CD14-positive monocyte (primary cell): ENCODE data around the gene TECPR1. TPM values are rescaled to one million over a fixed set of nuclear protein-coding genes. Genes with fewer than 3 reads are reported as not detected.
A peak's percentile ranks its signal among the peaks of the same experiment; 100 is the strongest.

Source experiments
- DNase-seq, 3 donors: peaks; one replicate each; pipeline ENCODE4 v3.0.0-alpha.2; 2011 to 2022
- H2AFZ ChIP-seq: 2 replicates; pipeline ENCODE4 v1.6.0; 2012; ENCODE audit warnings: mild to moderate bottlenecking, low read depth, low read length, inconsistent platforms; ENCODE audit not compliant: insufficient read depth, poor library complexity, severe bottlenecking
- H3K27ac ChIP-seq, 2 donors: 1 replicate in 1 of 2; 2 replicates in 1 of 2; pipeline ENCODE4 v1.5.1; 2012 to 2013; ENCODE audit warnings: low read length in 2 of 2, control low read depth in 1 of 2, inconsistent platforms in 1 of 2, low read depth in 1 of 2, mild to moderate bottlenecking in 1 of 2
- H3K27me3 ChIP-seq, 2 donors: one replicate each; pipeline versions ENCODE4 v1.6.0 to v1.6.1; 2011 to 2013; ENCODE audit warnings: low read length in 2 of 2; ENCODE audit not compliant: control insufficient read depth in 2 of 2, insufficient read depth in 2 of 2
- H3K36me3 ChIP-seq, 2 donors: replicated peaks in 1 of 2; 1 replicate in 1 of 2; 2 replicates in 1 of 2; pipeline versions ENCODE4 v1.5.1 to v1.6.1; 2012 to 2013; ENCODE audit warnings: low read length in 2 of 2, control low read depth in 1 of 2, inconsistent platforms in 1 of 2, mild to moderate bottlenecking in 1 of 2; ENCODE audit not compliant: insufficient read depth in 2 of 2, control insufficient read depth in 1 of 2
- H3K4me1 ChIP-seq, 2 donors: 1 replicate in 1 of 2; 2 replicates in 1 of 2; pipeline versions ENCODE4 v1.5.1 to v1.6.1; 2012 to 2013; ENCODE audit warnings: low read length in 2 of 2, control low read depth in 1 of 2, inconsistent platforms in 1 of 2, mild to moderate bottlenecking in 1 of 2, moderate library complexity in 1 of 2; ENCODE audit not compliant: insufficient read depth in 2 of 2, control insufficient read depth in 1 of 2
- H3K4me2 ChIP-seq: replicated peaks from 2 replicates; pipeline ENCODE3; 2012; ENCODE audit warnings: low read length, moderate library complexity, mild to moderate bottlenecking; ENCODE audit not compliant: poor library complexity, severe bottlenecking; ENCODE audit errors: extremely low read depth
- H3K4me3 ChIP-seq, 3 experiments: fragments of 200-600 bp in 1 of 3; sonication (generic) in 1 of 3; replicated peaks in 1 of 3; 1 replicate in 2 of 3; 2 replicates in 1 of 3; pipeline ENCODE4 v1.5.1; 2011 to 2013; ENCODE audit warnings: low read length in 3 of 3, mild to moderate bottlenecking in 3 of 3, control low read depth in 2 of 3, low read depth in 2 of 3, inconsistent platforms in 1 of 3, moderate library complexity in 1 of 3
- H3K79me2 ChIP-seq: 2 replicates; pipeline ENCODE4 v1.6.0; 2012; ENCODE audit warnings: mild to moderate bottlenecking, control low read depth, inconsistent platforms, low read length, moderate library complexity; ENCODE audit not compliant: insufficient read depth
- H3K9ac ChIP-seq: 2 replicates; pipeline ENCODE4 v1.6.0; 2017; ENCODE audit warnings: low read length, mild to moderate bottlenecking; ENCODE audit not compliant: insufficient read depth, poor library complexity, severe bottlenecking
- H3K9me3 ChIP-seq, 2 donors: replicated peaks in 1 of 2; 1 replicate in 1 of 2; 2 replicates in 1 of 2; pipeline versions ENCODE4 v1.5.1 to v1.6.1; 2012 to 2013; ENCODE audit warnings: low read length in 2 of 2, control low read depth in 1 of 2; ENCODE audit not compliant: control insufficient read depth in 1 of 2, insufficient read depth in 1 of 2
- H4K20me1 ChIP-seq: 2 replicates; pipeline ENCODE4 v1.6.0; 2012; ENCODE audit warnings: mild to moderate bottlenecking, low read length, control low read depth, moderate library complexity; ENCODE audit not compliant: insufficient read depth
- H3K27ac Mint-ChIP-seq, 7 donors: one replicate each; pipeline ENCODE4 v1.8.0; 2020; ENCODE audit warnings: mild to moderate bottlenecking in 7 of 7, mixed read lengths in 7 of 7, moderate library complexity in 6 of 7, inconsistent platforms in 2 of 7
- H3K27me3 Mint-ChIP-seq, 3 donors: one replicate each; pipeline ENCODE4 v1.8.0; 2021 to 2022; ENCODE audit warnings: low read depth in 3 of 3, mild to moderate bottlenecking in 3 of 3, mixed read lengths in 3 of 3, moderate library complexity in 3 of 3, inconsistent platforms in 1 of 3
- H3K36me3 Mint-ChIP-seq, 2 donors: one replicate each; pipeline ENCODE4 v1.8.0; 2020; ENCODE audit warnings: mixed read lengths in 2 of 2, inconsistent platforms in 1 of 2, mild to moderate bottlenecking in 1 of 2
- H3K4me1 Mint-ChIP-seq: one replicate; pipeline ENCODE4 v1.8.0; 2020; ENCODE audit warnings: mild to moderate bottlenecking, mixed read lengths
- H3K4me3 Mint-ChIP-seq, 2 donors: one replicate each; pipeline ENCODE4 v1.8.0; 2020; ENCODE audit warnings: mild to moderate bottlenecking in 2 of 2, mixed read lengths in 2 of 2, moderate library complexity in 1 of 2
- H3K9me3 Mint-ChIP-seq, 7 donors: one replicate each; pipeline ENCODE4 v1.8.0; 2020 to 2022; ENCODE audit warnings: mixed read lengths in 7 of 7, mild to moderate bottlenecking in 6 of 7, moderate library complexity in 6 of 7, inconsistent platforms in 2 of 7
- WGBS: methylation state at CpG from one replicate; pipeline ENCODE4 v1.1.5; 2013; ENCODE audit warnings: missing lambda C conversion rate; ENCODE audit not compliant: insufficient coverage; 5-methylcytosine and 5-hydroxymethylcytosine counted together
- intact Hi-C, 2 donors: fragments of 100-400 bp; cut with micrococcal nuclease; formaldehyde crosslinking; loops; one replicate each; pipeline versions ENCODE4 v1.15.0 to v1.15.1; 2023
- polyA plus RNA-seq, 3 donors: library from polyadenylated mRNA; depleted of rRNA in 1 of 3; unstranded in 2 of 3; stranded (reverse) in 1 of 3; fragments of 300-500 nt in 2 of 3; fragments of >200 nt in 1 of 3; fragmentation: Illumina TruSeq in 2 of 3; gene quantifications; 1 replicate in 2 of 3; 2 replicates in 1 of 3; pipeline ENCODE4 v1.2.3, GENCODE V29; 2012 to 2021
- TF ChIP-seq, protein P1 (sequence below): fragments of 200-600 bp; IDR thresholded peaks from one replicate; pipeline ENCODE4 v1.8.0; 2022; ENCODE audit warnings: antibody characterized with exemption, mild to moderate bottlenecking

The TECPR1 gene
- polyA plus RNA-seq, 3 donors: 5.7 to 20.0 (median 10.2) TPM

DNA sequence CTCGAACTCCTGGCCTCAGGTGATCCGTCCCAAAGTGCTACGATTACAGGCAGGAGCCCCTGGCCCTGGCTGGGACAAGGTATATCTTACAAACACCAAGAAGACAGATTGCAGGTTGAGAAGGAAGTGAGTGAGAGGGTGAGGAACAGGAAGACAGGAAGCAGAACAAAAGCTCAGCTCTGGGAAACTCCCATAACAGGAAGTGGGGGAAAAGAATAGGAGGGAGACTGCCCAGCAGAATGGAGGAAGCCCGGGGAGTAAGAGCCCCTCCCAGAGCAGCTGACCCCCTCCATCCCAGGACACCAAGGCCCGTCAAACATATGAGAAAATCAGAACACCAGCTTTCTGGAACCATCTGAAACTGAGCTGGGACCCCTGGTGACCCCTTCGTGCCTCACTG, 2.9 kb downstream of the TECPR1 start:
- 39% methylated on average over 3 of the region's 6 CpGs for WGBS
- Histone ChIP-seq H4K20me1 (peaks cover 24% of the 10 kb centered on the region), H3K4me1 (peaks cover 73 to 76% of the 10 kb centered on the region in 2 donors), H3K4me2 (peak overlapping the region; percentile 42), H3K9ac (no peak overlapping the region), H3K79me2 (peaks cover 36% of the 10 kb centered on the region), H3K36me3 (peaks cover 6 to 10% of the 10 kb centered on the region in 2 donors), H3K27me3 (no peaks in the 10 kb centered on the region), H2AFZ (peak overlapping the region; percentile 19), H3K27ac (peak overlapping the region; percentile 26 to 65), H3K4me3 (peak overlapping the region in 1 of 3 experiments; percentile 54), H3K9me3 (no peaks in the 10 kb centered on the region)
- intact Hi-C loops: no loop called here
- peak; percentile 42 to 84 (median 67) for DNase-seq
- H3K36me3 Mint-ChIP-seq: peaks cover 21 to 39% of the 10 kb centered on the region in 2 donors
- TF ChIP-seq, protein P1, sequence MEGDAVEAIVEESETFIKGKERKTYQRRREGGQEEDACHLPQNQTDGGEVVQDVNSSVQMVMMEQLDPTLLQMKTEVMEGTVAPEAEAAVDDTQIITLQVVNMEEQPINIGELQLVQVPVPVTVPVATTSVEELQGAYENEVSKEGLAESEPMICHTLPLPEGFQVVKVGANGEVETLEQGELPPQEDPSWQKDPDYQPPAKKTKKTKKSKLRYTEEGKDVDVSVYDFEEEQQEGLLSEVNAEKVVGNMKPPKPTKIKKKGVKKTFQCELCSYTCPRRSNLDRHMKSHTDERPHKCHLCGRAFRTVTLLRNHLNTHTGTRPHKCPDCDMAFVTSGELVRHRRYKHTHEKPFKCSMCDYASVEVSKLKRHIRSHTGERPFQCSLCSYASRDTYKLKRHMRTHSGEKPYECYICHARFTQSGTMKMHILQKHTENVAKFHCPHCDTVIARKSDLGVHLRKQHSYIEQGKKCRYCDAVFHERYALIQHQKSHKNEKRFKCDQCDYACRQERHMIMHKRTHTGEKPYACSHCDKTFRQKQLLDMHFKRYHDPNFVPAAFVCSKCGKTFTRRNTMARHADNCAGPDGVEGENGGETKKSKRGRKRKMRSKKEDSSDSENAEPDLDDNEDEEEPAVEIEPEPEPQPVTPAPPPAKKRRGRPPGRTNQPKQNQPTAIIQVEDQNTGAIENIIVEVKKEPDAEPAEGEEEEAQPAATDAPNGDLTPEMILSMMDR: no peak
- peaks cover 0 to 4% (median 0%) of the 10 kb centered on the region in 7 donors for H3K9me3 Mint-ChIP-seq
- peak overlapping the region; percentile 78 to 96 (median 87) for H3K27ac Mint-ChIP-seq
- peaks cover 71% of the 10 kb centered on the region for H3K4me1 Mint-ChIP-seq
- H3K4me3 Mint-ChIP-seq: peak overlapping the region; percentile 13 to 82
- no peaks in the 10 kb centered on the region for H3K27me3 Mint-ChIP-seq

GRCh38 chr7:98248156-98248555, 3.9 kb downstream of the TECPR1 start:
- intact Hi-C loops: no loop called here
- 91% methylated on average over 11 of the region's 12 CpGs for WGBS
- Histone ChIP-seq H2AFZ (no peak overlapping the region), H3K4me1 (peaks cover 69 to 73% of the 10 kb centered on the region in 2 donors), H3K27me3 (no peaks in the 10 kb centered on the region), H3K79me2 (peaks cover 30% of the 10 kb centered on the region), H3K4me3 (no peak overlapping the region), H4K20me1 (peaks cover 28% of the 10 kb centered on the region), H3K9me3 (no peaks in the 10 kb centered on the region), H3K27ac (peak overlapping the region; percentile 17 to 65), H3K4me2 (no peak overlapping the region), H3K36me3 (peaks cover 14 to 15% of the 10 kb centered on the region in 2 donors), H3K9ac (no peak overlapping the region)
- Mint-ChIP-seq H3K27ac (peak overlapping the region in 4 of 7 donors; percentile 78 to 96 (median 82)), H3K4me1 (peaks cover 66% of the 10 kb centered on the region), H3K9me3 (peaks cover 0 to 4% (median 0%) of the 10 kb centered on the region in 7 donors), H3K4me3 (peak overlapping the region in 1 of 2 donors; percentile 24), H3K27me3 (peaks cover 0 to 1% (median 0%) of the 10 kb centered on the region in 3 donors), H3K36me3 (peaks cover 28 to 49% of the 10 kb centered on the region in 2 donors)
- DNase-seq: no peak
- TF ChIP-seq, protein P1: no peak
